Adipocyte (in vitro differentiated cells): ENCODE data around the gene PRPF6.

Experiments used
- DNase-seq: peaks from one replicate; pipeline ENCODE4 v3.0.0-alpha.2; 2015; ENCODE audit warnings: low read depth
- H3K27me3 ChIP-seq: replicated peaks from 2 replicates; pipeline ENCODE4 v1.7.0; 2013; ENCODE audit warnings: mild to moderate bottlenecking, low read length, moderate library complexity; ENCODE audit not compliant: control insufficient read depth, insufficient read depth
- H3K36me3 ChIP-seq: 2 replicates; pipeline ENCODE4 v1.7.0; 2013; ENCODE audit warnings: low read length, mild to moderate bottlenecking, moderate library complexity; ENCODE audit not compliant: control insufficient read depth, insufficient read depth, severe bottlenecking
- H3K4me1 ChIP-seq: 2 replicates; pipeline ENCODE4 v1.7.0; 2013; ENCODE audit warnings: mild to moderate bottlenecking, low read length, moderate library complexity; ENCODE audit not compliant: control insufficient read depth, insufficient read depth
- H3K4me3 ChIP-seq: 2 replicates; pipeline ENCODE4 v1.7.0; 2013; ENCODE audit warnings: mild to moderate bottlenecking, low read length, moderate library complexity
- H3K9ac ChIP-seq: 2 replicates; pipeline ENCODE4 v1.7.0; 2013; ENCODE audit warnings: mild to moderate bottlenecking, low read length, moderate library complexity
- H3K9me3 ChIP-seq: 2 replicates; pipeline ENCODE4 v1.7.0; 2013; ENCODE audit warnings: mild to moderate bottlenecking, low read length, moderate library complexity; ENCODE audit not compliant: control insufficient read depth

PRPF6 gene

GRCh38 chr20:64047968-64048401, 67.1 kb downstream of the PRPF6 start:
- no peak overlapping the region for H3K4me3 ChIP-seq
- H3K27me3 ChIP-seq, result peaks cover 43% of the 10 kb centered on the region
- H3K9me3 ChIP-seq, result no peaks in the 10 kb centered on the region
- DNase-seq, result no peak
- H3K36me3 ChIP-seq, result no peaks in the 10 kb centered on the region
- no peak overlapping the region for H3K9ac ChIP-seq
- no peaks in the 10 kb centered on the region for H3K4me1 ChIP-seq

- Histone ChIP-seq H3K9me3 (no peaks in the 10 kb centered on the region), H3K36me3 (no peaks in the 10 kb centered on the region), H3K27me3 (peaks cover 48% of the 10 kb centered on the region), H3K9ac (no peak overlapping the region), H3K4me1 (peaks cover under 1% of the 10 kb centered on the region), H3K4me3 (no peak overlapping the region)
- no peak for DNase-seq
Observed at GRCh38 chr20:64048402-64049044, 67.6 kb downstream of the PRPF6 start.

DNA sequence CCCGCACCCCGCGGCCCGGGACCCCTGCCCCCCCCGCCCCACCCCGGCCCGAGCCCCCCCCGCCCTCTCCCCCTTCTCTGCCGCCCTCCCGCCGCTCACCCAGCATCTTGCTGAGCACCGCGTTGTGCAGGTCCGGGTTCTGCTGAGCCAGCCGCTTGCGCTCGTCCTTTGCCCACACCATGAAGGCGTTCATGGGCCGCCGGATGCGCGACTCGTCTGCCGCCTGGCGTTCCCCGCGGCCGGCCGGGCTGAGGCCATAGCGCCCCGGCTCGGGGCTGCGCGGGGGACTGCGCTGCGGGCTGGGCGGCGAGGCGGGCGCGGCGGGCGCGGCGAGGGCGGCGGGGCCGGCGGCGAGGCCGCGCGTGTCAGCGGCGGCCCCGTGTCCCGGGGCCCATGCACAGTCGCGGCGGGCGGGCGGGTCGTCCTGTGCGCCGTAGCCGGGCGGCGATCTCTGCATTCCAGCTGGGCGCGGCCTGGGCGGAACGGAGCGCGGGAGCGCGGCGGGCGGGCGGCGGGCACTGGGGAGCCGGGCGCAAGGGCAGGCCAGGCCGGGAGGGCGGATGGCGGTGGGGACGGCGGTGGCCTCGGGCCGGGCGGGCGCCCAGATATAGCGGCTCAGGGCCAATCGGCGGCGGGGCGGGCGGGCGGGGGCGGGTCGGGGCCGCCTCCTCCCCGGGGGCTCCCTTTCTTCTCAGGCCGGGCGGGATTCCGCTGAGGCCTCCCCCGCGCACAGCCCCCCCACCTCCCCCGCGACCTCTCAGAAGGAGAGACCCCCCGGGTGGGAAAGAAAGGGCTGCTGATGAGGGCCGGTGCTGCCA, 68.3 kb downstream of the PRPF6 start, which contains the start of gene SOX18:
SOX18 (minus strand) TSS at position 580 of the 818 bp plus-strand sequence; CDS start at position 457, 123 bp downstream.
- H3K4me3 ChIP-seq, result no peak within 1 kb of the TSS
- H3K9me3 ChIP-seq, result no peaks in the 10 kb centered on the region
- DNase-seq, result peak; percentile 61
- no peak within 1 kb of the TSS for H3K9ac ChIP-seq
- peaks cover 6% of the 10 kb centered on the region for H3K4me1 ChIP-seq
- H3K36me3 ChIP-seq, result no peaks in the 10 kb centered on the region
- H3K27me3 ChIP-seq, result peaks cover 49% of the 10 kb centered on the region

DNA sequence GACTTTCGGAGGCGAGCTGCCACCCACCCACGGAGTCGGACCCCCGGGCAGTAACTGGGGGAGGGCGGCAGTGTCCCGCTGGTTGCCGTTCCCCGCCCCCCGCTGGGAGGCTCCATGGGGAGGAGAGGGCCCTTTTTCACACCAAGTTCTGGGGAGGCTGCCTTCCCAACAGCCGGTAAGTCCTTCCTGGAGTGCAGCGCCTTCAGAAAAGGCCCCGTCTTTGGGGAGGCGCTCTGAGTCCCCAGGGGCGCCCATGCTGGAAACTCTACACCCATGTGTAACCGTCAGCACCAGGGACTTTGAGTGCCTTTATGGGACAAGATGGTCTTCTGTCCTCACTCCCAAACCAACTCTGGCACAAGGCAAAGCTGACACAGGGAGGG, 68.9 kb downstream of the PRPF6 start:
- no peaks in the 10 kb centered on the region for H3K9me3 ChIP-seq
- no peak overlapping the region for H3K9ac ChIP-seq
- H3K4me1 ChIP-seq, result peaks cover 10% of the 10 kb centered on the region
- no peak overlapping the region for H3K4me3 ChIP-seq
- H3K27me3 ChIP-seq, result peaks cover 52% of the 10 kb centered on the region
- DNase-seq, result no peak
- H3K36me3 ChIP-seq, result no peaks in the 10 kb centered on the region

- no peak for DNase-seq
- Histone ChIP-seq H3K9me3 (no peaks in the 10 kb centered on the region), H3K4me3 (no peak overlapping the region), H3K4me1 (peaks cover 15% of the 10 kb centered on the region), H3K27me3 (peaks cover 52% of the 10 kb centered on the region), H3K36me3 (no peaks in the 10 kb centered on the region), H3K9ac (no peak overlapping the region)
Observed at GRCh38 chr20:64050261-64051032, 69.5 kb downstream of the PRPF6 start.

GRCh38 chr20:64051033-64051452, 70.1 kb downstream of the PRPF6 start:
- DNase-seq, result no peak
- H3K9ac ChIP-seq, result no peak overlapping the region
- peaks cover 21% of the 10 kb centered on the region for H3K4me1 ChIP-seq
- no peaks in the 10 kb centered on the region for H3K9me3 ChIP-seq
- no peak overlapping the region for H3K4me3 ChIP-seq
- peaks cover 46% of the 10 kb centered on the region for H3K27me3 ChIP-seq
- no peaks in the 10 kb centered on the region for H3K36me3 ChIP-seq

DNA sequence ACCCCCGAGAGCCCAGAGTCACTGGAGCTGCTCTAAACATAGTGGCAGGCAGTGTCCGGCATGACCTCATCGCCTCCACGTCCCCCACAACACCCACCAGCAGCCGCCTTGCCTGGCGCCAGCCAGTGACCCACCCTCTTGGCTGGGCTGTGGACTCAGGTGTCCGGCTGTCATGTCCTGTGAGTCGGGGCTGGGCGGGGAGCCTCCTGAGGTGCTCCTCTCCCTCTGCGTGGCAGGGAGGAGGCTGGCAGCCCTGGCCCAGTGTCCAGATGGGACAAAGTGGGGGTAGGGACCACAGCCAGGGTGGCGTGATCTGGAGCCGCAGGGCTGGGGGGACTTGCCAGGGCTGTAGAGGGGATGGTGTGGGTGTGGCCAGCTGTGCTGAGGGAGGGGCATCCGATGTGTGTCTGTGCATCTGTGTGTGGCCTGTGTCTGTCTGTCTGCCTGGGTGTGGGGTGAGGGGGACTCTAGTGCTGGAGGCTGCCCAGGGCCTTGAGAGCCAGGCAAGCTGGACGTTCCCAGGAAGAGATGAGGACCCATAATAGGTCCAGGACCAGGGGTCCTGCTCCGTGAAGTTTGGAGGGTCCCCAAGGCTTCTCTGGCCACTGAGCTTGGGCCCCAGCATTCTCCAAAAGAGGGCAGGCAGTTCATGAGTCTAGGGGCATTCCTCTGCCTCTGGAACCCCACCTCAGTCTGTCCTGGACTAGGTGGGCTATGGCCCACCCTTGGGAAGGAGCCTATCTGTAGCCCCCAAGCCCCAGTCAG, 70.8 kb downstream of the PRPF6 start:
- DNase-seq, result no peak
- no peak overlapping the region for H3K9ac ChIP-seq
- peaks cover 24% of the 10 kb centered on the region for H3K4me1 ChIP-seq
- H3K4me3 ChIP-seq, result no peak overlapping the region
- peaks cover 41% of the 10 kb centered on the region for H3K27me3 ChIP-seq
- H3K36me3 ChIP-seq, result no peaks in the 10 kb centered on the region
- no peaks in the 10 kb centered on the region for H3K9me3 ChIP-seq

- DNase-seq, result no peak
- peaks cover 26% of the 10 kb centered on the region for H3K4me1 ChIP-seq
- no peak overlapping the region for H3K9ac ChIP-seq
- H3K27me3 ChIP-seq, result peaks cover 43% of the 10 kb centered on the region
- H3K9me3 ChIP-seq, result no peaks in the 10 kb centered on the region
- H3K4me3 ChIP-seq, result no peak overlapping the region
- H3K36me3 ChIP-seq, result no peaks in the 10 kb centered on the region
Observed at GRCh38 chr20:64052326-64052722, 71.4 kb downstream of the PRPF6 start.

DNA sequence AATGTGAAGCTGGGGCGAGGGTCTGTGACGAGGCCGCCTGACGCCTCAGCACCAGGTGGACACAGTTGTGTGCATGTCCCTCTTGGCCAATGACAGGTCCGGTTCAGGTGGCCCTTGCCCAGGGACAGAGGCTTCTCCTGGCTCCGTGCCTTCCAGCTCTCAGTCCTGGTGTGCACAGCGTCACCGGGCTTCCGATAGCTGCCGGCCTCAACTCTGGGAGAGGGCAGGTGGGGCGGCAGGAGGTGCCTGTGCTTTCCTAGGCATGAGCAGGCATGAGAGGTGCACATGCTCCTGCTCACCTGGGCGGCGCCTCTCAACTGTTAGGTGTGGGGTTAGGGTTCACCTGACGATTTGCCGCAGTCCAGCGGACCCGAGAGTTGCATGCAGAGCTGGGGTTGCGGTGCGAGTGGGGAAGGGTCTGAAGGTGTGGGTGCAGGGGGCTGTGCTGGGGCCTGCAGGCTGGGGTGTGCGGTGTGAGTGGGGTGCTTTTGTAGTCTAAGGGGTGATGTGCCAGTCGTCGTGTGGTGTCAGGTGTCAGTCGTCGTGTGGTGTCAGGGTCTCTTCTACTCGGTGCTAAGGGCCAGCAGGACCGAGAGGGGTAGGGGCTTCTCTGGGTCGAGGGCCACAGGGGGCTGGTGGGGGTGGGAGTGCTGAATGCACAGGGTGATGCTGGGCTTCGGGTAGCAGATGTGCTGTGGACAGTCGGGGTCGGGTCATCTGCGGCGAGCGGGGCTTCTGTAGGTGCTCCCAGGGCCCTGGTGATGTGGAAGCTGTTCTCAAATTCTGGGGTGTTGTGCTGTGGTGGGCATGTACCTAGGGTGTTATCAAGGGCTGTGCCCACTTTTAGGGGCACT, 72.3 kb downstream of the PRPF6 start:
- Histone ChIP-seq H3K36me3 (no peaks in the 10 kb centered on the region), H3K9ac (no peak overlapping the region), H3K4me3 (no peak overlapping the region), H3K27me3 (peaks cover 43% of the 10 kb centered on the region), H3K9me3 (no peaks in the 10 kb centered on the region), H3K4me1 (peaks cover 26% of the 10 kb centered on the region)
- no peak for DNase-seq
